Erythroblast (primary cell): Measurements from ENCODE around the gene BRD1.

Experiments
- GATA1 ChIP-seq: IDR thresholded peaks from 2 replicates; pipeline ENCODE4 v1.6.1; 2011; ENCODE audit warnings: low read depth, mild to moderate bottlenecking, control low read depth, low read length, moderate library complexity
- POLR2A ChIP-seq: IDR thresholded peaks from 2 replicates; pipeline ENCODE4 v1.6.1; 2011; ENCODE audit warnings: mild to moderate bottlenecking, low read length

GRCh38 chr22:49807129-49807528, 20.5 kb downstream of the BRD1 start:
- TF ChIP-seq POLR2A, result no peak
- no peak for TF ChIP-seq GATA1
